IPS-NIHi11 (cell line): ENCODE measurements around the gene SLC19A1.
A peak's percentile ranks its signal among the peaks of the same experiment; 100 is the strongest.

Source experiments
- DNase-seq: peaks from one replicate; pipeline ENCODE4 v3.0.0; 2012; ENCODE audit warnings: mixed read lengths, low spot score

SLC19A1 gene

GRCh38 chr21:45466330-45467220 lies 75.7 kb downstream of the SLC19A1 start:
- DNase-seq, result no peak

DNA sequence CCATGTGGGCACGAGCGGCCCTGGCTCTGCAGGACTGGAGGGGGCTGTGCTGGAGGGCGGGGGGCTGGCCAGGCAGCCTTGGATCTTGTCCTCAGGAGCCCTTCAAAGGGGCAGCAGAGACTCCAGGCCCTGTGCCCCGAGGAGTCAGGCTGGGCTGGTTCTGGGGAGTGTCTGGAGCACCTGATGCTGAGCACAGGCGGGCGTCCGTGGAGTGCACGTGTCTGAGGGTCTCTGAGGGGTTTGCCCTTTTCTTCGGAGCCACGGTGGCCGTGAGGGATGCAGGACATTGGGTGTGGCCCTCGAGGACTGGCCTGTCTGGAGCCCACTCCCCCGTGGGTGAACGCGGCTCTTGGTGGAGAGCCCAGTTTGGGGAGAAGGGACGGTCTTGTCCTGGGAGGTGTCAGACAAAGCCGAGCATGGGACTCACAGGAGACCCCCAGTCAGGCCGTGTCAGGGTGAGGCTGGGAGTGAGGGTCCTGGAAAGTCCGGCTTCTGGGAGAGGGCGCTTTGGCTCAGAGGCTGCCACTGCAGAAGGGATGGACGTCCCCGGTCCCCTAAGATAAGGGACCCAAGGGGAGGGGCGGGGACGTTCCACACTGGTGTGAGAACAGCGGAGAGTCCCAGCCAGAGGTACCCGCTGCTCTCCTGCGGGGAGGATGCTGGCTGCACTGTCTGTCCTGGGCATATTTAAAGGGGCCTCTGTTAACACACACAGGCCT lies 76.5 kb downstream of the SLC19A1 start:
- no peak for DNase-seq

GRCh38 chr21:45465105-45465504 lies 77.1 kb downstream of the SLC19A1 start:
- DNase-seq, result no peak

- DNase-seq, result no peak
Measured at GRCh38 chr21:45464309-45464708, 77.9 kb downstream of the SLC19A1 start.

GRCh38 chr21:45463871-45464270 lies 78.4 kb downstream of the SLC19A1 start:
- DNase-seq, result no peak

GRCh38 chr21:45461806-45462341 lies 80.4 kb downstream of the SLC19A1 start:
- DNase-seq, result no peak

DNA sequence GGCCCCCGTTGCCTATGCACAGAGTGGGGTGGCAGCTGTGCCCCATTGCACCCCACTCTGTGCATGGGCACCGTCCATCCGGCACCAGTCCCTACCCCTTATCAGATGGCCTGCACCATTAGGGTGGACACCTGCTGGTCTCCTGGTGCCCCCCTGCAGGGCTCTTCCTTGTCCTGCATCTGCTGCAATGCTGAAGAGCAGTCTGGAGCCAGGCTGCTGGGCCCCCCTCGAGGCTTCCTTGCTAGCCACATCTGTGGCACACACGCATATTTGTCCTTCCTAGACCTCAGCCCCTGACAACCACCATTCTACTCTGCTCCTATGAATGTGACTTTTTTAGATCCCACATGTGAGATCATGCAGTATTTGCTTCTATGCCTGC lies 80.9 kb downstream of the SLC19A1 start:
- no peak for DNase-seq

GRCh38 chr21:45460611-45461368 lies 81.5 kb downstream of the SLC19A1 start:
- no peak for DNase-seq

- DNase-seq, result no peak
Measured at GRCh38 chr21:45460011-45460565, 82.2 kb downstream of the SLC19A1 start.

- no peak for DNase-seq
Measured at GRCh38 chr21:45459171-45460010, 82.8 kb downstream of the SLC19A1 start.

- DNase-seq, result no peak
Measured at GRCh38 chr21:45458281-45459170, 83.7 kb downstream of the SLC19A1 start.

DNA sequence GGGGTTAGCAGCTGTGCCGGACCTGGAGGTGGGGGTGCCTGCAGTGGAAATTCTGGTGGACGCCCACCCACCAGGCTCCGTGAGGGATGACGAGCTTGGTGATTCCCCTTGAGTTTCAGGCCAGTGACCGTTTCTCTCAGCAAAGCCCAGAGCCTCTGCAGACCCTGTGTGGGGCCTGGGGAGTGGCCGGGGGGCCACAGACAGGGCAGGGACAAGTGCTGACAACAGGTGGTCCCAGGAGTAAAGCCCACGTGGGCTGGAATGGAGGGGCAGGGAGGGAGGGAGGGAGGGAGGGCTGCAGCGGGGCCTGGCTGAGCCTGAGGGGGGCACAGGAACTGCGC lies 84.4 kb downstream of the SLC19A1 start:
- no peak for DNase-seq

GRCh38 chr21:45457161-45457831 lies 84.9 kb downstream of the SLC19A1 start:
- no peak for DNase-seq

DNA sequence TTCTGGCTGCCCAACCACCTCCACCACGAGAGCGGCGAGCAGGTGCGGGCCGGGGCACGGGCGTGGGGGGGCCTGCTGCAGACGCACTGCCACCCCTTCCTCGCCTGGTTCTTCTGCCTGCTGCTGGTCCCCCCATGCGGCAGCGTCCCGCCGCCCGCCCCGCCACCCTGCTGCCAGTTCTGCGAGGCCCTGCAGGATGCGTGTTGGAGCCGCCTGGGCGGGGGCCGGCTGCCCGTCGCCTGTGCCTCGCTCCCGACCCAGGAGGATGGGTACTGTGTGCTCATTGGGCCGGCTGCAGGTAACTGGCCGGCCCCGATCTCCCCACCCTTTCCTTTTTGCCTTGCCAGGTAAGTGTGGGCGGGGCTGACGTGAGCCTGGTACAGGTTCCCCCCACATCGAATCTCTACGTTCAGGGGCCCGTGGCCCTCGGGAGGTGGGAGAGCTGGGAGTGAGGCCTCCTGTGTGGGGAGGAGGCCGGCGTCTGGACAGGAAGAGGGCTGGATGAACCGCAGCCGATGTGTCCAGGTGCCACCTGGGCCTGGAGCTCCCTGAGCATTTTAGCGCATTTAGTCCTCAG lies 85.6 kb downstream of the SLC19A1 start:
- DNase-seq, result no peak

DNA sequence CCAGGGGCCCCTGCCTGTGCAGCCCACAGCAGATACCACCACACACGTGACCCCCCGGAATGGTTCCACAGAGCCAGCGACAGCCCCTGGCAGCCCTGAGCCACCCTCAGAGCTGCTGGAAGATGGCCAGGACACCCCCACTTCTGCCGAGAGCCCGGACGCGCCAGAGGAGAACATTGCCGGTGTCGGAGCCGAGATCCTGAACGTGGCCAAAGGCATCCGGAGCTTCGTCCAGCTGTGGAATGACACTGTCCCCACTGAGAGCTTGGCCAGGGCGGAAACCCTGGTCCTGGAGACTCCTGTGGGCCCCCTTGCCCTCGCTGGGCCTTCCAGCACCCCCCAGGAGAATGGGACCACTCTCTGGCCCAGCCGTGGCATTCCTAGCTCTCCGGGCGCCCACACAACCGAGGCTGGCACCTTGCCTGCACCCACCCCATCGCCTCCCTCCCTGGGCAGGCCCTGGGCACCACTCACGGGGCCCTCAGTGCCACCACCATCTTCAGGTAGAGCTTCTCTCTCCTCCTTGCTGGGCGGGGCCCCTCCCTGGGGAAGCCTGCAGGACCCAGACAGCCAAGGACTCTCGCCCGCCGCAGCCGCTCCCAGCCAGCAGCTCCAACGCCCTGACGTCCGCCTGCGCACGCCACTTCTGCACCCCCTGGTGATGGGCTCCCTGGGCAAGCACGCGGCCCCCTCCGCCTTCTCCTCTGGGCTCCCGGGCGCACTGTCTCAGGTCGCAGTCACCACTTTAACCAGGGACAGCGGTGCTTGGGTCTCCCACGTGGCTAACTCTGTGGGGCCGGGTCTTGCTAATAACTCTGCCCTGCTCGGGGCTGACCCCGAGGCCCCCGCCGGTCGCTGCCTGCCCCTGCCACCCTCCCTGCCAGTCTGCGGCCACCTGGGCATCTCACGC lies 86.3 kb downstream of the SLC19A1 start:
- DNase-seq, result no peak

- DNase-seq, result peak; percentile 77
Measured at GRCh38 chr21:45454926-45455673, 87.1 kb downstream of the SLC19A1 start.
